ENCODE measurements around the gene PTPRM. TPM values are rescaled to one million over a fixed set of nuclear protein-coding genes. Genes with fewer than 3 reads are reported as not detected.

The PTPRM gene
- total and polyA plus RNA-seq, 4 donors = 9.2 to 23.0 (median 12.7) TPM

DNA sequence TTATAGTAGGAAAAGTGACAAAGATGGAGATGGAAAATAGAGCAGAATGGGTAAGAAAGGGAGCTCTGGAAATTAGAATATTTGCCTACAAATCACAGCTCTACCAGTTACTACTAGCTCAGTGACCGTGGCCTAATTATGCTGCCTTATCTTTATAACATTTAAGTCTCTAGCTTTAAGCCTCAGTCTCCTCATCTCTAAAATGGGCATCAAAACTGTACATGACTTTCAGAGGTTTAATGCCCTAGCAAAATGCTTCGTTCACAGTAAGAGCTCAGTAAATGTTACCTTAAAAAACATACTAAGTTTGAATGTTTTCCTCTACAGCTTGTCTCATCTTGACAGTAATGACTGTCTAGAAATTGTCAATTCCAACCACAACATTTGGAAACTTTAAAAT, 8.3 kb upstream of the PTPRM start:
- H3K27me3 ChIP-seq (ENCODE audit: control insufficient read depth in 4 of 4, insufficient read depth in 4 of 4, low read length in 3 of 4) = no peaks in the 10 kb centered on the region
- WGBS = 91% methylated on average over 2 of the region's 2 CpGs
- no peak overlapping the region for H3K27ac ChIP-seq (ENCODE audit: low read depth in 1 of 2, low read length in 2 of 2)
- no peak for DNase-seq (ENCODE audit: low spot score)
- no peaks in the 10 kb centered on the region for H3K9me3 ChIP-seq (ENCODE audit: control insufficient read depth in 4 of 4, low read length in 3 of 4)
- H3K4me1 ChIP-seq (ENCODE audit: control insufficient read depth in 4 of 4, insufficient read depth in 4 of 4, low read length in 3 of 4) = no peaks in the 10 kb centered on the region
- no peak overlapping the region for H3K4me3 ChIP-seq (ENCODE audit: low read depth in 1 of 3, low read length in 3 of 3)
- H3K36me3 ChIP-seq (ENCODE audit: control insufficient read depth in 4 of 4, insufficient read depth in 3 of 4, low read depth in 1 of 4, low read length in 3 of 4) = no peaks in the 10 kb centered on the region
- H3K9ac ChIP-seq (ENCODE audit: low read depth in 1 of 2, low read length in 2 of 2) = no peak overlapping the region
- TF ChIP-seq RXRA (IDR thresholded peaks at IDR 0.05) (no peak), TAF1 (conservative IDR thresholded peaks at IDR 0.05) (no peak), SP1 (IDR thresholded peaks at IDR 0.05) (no peak), FOXA2 (IDR thresholded peaks at IDR 0.05) (no peak), EGR1 (IDR thresholded peaks at IDR 0.05; ENCODE audit: low read depth in 2 of 2) (no peak), YY1 (IDR thresholded peaks at IDR 0.05) (no peak), JUND (IDR thresholded peaks at IDR 0.05) (no peak), HNF4G (IDR thresholded peaks at IDR 0.05) (no peak), NR2F2 (IDR thresholded peaks at IDR 0.05) (no peak), HNF4A (conservative IDR thresholded peaks at IDR 0.05) (no peak), FOXA1 (IDR thresholded peaks at IDR 0.05) (no peak), GABPA (IDR thresholded peaks at IDR 0.05 in 1 of 2, conservative IDR thresholded peaks at IDR 0.05 in 1 of 2) (no peak), RAD21 (IDR thresholded peaks at IDR 0.05) (no peak)
- TF ChIP-seq, protein P1, sequence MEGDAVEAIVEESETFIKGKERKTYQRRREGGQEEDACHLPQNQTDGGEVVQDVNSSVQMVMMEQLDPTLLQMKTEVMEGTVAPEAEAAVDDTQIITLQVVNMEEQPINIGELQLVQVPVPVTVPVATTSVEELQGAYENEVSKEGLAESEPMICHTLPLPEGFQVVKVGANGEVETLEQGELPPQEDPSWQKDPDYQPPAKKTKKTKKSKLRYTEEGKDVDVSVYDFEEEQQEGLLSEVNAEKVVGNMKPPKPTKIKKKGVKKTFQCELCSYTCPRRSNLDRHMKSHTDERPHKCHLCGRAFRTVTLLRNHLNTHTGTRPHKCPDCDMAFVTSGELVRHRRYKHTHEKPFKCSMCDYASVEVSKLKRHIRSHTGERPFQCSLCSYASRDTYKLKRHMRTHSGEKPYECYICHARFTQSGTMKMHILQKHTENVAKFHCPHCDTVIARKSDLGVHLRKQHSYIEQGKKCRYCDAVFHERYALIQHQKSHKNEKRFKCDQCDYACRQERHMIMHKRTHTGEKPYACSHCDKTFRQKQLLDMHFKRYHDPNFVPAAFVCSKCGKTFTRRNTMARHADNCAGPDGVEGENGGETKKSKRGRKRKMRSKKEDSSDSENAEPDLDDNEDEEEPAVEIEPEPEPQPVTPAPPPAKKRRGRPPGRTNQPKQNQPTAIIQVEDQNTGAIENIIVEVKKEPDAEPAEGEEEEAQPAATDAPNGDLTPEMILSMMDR (IDR thresholded peaks at IDR 0.05; ENCODE audit: low read depth, low read length, missing input control) = no peak
- TF ChIP-seq, protein P2, sequence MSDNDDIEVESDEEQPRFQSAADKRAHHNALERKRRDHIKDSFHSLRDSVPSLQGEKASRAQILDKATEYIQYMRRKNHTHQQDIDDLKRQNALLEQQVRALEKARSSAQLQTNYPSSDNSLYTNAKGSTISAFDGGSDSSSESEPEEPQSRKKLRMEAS (IDR thresholded peaks at IDR 0.05) = no peak
- TF ChIP-seq, protein P3, sequence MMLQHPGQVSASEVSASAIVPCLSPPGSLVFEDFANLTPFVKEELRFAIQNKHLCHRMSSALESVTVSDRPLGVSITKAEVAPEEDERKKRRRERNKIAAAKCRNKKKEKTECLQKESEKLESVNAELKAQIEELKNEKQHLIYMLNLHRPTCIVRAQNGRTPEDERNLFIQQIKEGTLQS (IDR thresholded peaks at IDR 0.05) = no peak
- TF ChIP-seq, protein P4, sequence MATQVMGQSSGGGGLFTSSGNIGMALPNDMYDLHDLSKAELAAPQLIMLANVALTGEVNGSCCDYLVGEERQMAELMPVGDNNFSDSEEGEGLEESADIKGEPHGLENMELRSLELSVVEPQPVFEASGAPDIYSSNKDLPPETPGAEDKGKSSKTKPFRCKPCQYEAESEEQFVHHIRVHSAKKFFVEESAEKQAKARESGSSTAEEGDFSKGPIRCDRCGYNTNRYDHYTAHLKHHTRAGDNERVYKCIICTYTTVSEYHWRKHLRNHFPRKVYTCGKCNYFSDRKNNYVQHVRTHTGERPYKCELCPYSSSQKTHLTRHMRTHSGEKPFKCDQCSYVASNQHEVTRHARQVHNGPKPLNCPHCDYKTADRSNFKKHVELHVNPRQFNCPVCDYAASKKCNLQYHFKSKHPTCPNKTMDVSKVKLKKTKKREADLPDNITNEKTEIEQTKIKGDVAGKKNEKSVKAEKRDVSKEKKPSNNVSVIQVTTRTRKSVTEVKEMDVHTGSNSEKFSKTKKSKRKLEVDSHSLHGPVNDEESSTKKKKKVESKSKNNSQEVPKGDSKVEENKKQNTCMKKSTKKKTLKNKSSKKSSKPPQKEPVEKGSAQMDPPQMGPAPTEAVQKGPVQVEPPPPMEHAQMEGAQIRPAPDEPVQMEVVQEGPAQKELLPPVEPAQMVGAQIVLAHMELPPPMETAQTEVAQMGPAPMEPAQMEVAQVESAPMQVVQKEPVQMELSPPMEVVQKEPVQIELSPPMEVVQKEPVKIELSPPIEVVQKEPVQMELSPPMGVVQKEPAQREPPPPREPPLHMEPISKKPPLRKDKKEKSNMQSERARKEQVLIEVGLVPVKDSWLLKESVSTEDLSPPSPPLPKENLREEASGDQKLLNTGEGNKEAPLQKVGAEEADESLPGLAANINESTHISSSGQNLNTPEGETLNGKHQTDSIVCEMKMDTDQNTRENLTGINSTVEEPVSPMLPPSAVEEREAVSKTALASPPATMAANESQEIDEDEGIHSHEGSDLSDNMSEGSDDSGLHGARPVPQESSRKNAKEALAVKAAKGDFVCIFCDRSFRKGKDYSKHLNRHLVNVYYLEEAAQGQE (IDR thresholded peaks at IDR 0.05) = no peak
- TF ChIP-seq, protein P5, sequence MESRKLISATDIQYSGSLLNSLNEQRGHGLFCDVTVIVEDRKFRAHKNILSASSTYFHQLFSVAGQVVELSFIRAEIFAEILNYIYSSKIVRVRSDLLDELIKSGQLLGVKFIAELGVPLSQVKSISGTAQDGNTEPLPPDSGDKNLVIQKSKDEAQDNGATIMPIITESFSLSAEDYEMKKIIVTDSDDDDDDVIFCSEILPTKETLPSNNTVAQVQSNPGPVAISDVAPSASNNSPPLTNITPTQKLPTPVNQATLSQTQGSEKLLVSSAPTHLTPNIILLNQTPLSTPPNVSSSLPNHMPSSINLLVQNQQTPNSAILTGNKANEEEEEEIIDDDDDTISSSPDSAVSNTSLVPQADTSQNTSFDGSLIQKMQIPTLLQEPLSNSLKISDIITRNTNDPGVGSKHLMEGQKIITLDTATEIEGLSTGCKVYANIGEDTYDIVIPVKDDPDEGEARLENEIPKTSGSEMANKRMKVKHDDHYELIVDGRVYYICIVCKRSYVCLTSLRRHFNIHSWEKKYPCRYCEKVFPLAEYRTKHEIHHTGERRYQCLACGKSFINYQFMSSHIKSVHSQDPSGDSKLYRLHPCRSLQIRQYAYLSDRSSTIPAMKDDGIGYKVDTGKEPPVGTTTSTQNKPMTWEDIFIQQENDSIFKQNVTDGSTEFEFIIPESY (IDR thresholded peaks at IDR 0.05) = no peak
